GM13977 (cell line): Measurements from ENCODE around the gene FAM20C.

Experiments
- DNase-seq: peaks from one replicate; pipeline ENCODE4 v3.0.0; 2012; ENCODE audit warnings: low spot score
- in situ Hi-C: fragments of 300-500 bp; cut with MboI; formaldehyde crosslinking; loops from one replicate; pipeline ENCODE4 v1.12.0; 2022; ENCODE audit warnings: low sequenced_read_pairs, low pct_unique_long_range_greater_than_20kb, mixed read lengths, inconsistent platforms; ENCODE audit not compliant: unreplicated experiment
- TF ChIP-seq, protein P1 (sequence below): IDR thresholded peaks from 2 replicates; pipeline ENCODE4 v1.5.1; 2012; ENCODE audit warnings: mild to moderate bottlenecking, control low read depth; ENCODE audit not compliant: insufficient read depth; ENCODE audit errors: extremely low read depth, missing control alignments

Gene FAM20C

DNA sequence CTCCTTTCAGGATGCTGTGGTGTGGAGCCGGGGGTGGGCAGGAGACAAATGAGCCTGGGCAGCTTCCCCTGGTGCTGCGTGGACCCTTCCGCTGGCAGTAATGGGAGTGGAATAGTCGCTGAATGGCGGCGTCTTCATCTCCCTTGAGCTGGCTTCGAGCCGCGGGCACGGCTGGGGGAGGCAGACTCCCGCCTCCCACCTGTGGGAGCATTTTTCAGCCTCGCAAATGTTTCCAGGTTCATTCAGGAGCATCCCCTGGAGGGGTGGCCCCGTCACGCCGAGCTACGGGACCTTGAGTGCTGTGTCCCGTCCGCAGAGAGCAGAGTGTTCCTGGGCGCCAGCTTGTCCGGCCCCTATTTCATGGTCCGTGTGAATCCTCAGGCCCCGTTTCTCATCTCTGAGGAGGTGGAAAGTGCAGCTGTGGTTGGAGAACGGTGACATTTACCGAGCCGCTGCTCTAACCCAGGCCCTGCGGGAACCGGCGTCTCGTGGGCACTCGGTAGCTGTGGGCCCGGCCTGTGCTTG, 18.1 kb downstream of the FAM20C start:
- no peak for DNase-seq
- in situ Hi-C loops, result no loop called here
- TF ChIP-seq, protein P1, sequence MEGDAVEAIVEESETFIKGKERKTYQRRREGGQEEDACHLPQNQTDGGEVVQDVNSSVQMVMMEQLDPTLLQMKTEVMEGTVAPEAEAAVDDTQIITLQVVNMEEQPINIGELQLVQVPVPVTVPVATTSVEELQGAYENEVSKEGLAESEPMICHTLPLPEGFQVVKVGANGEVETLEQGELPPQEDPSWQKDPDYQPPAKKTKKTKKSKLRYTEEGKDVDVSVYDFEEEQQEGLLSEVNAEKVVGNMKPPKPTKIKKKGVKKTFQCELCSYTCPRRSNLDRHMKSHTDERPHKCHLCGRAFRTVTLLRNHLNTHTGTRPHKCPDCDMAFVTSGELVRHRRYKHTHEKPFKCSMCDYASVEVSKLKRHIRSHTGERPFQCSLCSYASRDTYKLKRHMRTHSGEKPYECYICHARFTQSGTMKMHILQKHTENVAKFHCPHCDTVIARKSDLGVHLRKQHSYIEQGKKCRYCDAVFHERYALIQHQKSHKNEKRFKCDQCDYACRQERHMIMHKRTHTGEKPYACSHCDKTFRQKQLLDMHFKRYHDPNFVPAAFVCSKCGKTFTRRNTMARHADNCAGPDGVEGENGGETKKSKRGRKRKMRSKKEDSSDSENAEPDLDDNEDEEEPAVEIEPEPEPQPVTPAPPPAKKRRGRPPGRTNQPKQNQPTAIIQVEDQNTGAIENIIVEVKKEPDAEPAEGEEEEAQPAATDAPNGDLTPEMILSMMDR, result no peak

DNA sequence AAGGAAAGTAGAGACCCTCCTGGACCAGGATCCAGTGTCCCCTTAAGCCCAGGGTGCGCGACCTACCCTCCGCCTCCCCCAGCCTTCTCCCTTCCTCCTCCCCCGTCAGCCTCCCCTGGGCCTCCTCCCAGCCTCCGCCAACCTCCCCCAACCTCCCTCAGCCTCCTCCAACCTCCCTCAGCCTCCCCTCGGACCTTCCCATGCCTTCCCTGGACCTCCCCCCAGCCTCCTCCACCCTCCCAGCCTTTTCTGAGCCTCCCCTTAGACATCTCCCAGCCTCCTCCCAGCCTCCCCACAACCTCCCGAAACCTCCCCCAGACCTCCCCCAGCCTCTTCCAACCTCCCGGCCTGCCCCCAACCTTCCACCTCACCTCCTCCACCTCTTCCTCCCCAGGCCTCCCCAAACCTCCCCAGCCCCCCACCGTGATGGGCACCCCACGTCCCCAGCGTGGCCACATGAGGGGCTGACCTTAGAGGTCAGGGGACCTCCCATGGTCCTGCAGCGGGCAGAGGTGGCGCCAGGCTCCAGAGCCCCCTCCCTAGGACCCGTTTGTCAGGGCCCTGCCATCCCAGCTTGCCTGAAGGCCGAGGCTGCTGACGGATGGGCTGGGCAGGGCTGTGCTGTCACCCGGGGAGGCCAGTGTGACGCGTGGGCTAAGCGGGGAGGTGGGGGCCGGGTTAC, 18.8 kb downstream of the FAM20C start:
- TF ChIP-seq, protein P1, result no peak
- DNase-seq, result no peak
- in situ Hi-C loops, result no loop called here

DNA sequence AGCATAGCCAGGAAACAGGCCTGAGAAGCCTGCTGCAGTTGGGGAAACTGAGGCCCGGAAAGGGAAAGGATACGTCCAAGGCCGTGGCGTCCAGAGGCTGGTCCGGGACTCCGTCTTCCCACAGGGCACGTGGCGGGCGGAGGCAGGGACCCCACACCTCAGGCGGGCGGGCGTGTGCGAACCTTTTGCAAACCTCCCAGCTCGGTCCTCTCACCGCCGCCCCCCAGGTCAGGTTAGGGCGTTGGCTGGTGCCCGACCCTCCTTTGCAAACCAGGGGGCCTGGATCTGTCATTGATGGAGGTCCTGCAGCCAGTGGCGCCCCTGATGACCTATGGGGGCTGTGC, 19.3 kb downstream of the FAM20C start:
- TF ChIP-seq, protein P1, result no peak
- in situ Hi-C loops, result no loop called here

DNA sequence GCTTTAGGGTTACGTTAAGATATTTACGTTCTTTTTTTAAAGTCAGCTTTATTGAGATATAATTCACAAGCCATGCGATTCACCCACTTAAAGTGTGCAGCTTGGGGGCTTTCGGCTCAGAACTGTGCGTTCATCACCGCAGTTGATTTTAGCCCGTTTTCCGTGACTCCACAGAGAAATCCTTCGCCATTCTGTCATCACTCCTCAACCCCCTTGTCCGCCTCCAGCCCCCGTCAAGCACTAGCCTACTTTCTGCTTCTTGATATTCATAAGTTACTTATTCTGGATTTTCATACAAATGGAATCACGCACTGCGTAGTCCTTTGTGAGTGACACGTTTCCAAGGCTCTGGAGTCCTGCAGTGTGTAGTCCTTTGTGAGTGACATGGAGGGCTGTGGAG, 20.4 kb downstream of the FAM20C start:
- in situ Hi-C loops, result no loop called here
- DNase-seq, result no peak
- TF ChIP-seq, protein P1, result no peak

More for the DNA sequence above, 19.3 kb downstream of the FAM20C start:
- DNase-seq, result no peak

DNA sequence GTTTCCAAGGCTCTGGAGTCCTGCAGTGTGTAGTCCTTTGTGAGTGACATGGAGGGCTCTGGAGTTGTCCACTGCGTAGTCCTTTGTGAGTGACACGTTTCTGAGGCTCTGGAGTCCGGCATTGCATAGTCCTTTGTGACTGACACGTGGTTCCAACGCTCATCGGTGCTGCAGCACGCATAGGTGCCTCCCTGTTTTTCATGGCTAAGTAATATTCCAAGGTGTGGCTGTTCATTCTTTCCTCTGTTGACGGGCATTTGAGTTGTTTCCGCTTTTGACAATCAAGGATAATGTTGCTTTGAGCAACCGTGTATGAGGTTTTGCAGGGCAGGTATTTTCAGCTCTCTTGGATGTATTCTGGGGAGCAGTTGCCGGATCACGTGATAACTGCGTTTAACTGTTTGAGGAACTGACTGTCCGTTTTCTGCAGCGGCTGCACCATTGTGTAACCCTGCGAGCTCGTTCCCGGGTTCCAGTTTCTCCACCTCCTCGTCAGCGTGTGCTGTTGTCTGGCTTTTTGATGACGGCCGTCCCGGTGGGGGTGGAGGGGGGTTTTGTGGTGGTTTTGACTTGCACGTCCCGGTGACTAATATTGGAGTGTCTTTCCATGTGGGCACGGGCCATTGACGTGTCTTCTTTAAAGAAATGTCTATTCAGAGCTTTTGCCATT, 21.1 kb downstream of the FAM20C start:
- TF ChIP-seq, protein P1, result no peak
- no peak for DNase-seq
- in situ Hi-C loops, result no loop called here

DNA sequence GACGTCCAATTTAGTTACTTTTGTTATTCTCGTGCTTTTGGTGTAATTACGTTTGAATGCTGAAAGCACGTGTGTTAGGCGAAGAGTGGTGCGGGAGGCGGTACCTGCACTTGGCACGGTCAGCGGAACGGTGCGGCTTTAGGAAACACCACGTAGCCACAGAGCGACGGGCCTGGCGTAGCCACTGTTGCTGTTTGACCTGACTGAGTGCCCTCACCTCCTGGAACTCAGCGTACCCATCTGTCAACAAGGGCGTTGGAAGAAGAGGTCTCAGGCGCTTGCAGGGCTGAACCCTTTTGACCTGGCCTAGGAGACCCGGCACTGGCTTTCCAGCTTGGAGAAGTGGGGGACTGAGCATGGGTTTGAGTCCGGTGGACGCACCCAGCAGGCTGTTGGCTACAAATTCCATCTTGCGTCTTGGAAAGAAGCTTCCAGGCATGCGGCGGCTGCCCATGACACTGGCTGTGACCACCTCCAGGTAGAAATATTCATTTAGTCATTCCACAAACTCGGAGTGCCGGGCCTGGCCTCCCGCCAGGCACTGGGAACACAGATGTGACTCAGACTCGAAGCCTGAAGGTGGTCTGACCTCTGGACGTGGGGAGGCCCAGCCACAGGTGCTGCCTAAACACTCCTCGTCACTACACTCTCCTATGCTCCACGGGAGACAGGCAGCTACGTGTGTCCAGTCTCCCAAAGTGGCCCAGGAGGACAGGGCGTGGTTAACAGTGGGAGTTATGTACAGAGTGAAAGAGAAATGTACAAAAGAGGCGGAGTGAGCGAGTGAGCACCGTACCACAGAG, 22.2 kb downstream of the FAM20C start:
- no peak for DNase-seq
- in situ Hi-C loops, result no loop called here
- TF ChIP-seq, protein P1, result no peak
